ENCODE results near the gene BABAM2. TPM values are rescaled to one million over a fixed set of nuclear protein-coding genes. Genes with fewer than 3 reads are reported as not detected.

The BABAM2 gene
- total RNA-seq, 1 donor from 2014 or later: 34.6 TPM

GRCh38 chr2:28320371-28320770 lies 429.8 kb downstream of the BABAM2 start:
- Histone ChIP-seq H3K4me2 (no peak overlapping the region), H3F3A (ENCODE audit: low read depth) (peaks cover 45% of the 10 kb centered on the region), H3K9me3 (ENCODE audit: low read depth) (no peaks in the 10 kb centered on the region), H3K27me3 (no peaks in the 10 kb centered on the region), H3K27ac (peak overlapping the region; percentile 99), H4K20me1 (ENCODE audit: low read depth) (no peaks in the 10 kb centered on the region), H3K4me1 (peaks cover 61% of the 10 kb centered on the region), H3K9ac (no peak overlapping the region), H3K4me3 (no peak overlapping the region), H3K36me3 (no peaks in the 10 kb centered on the region), H2AFZ (replicated peaks) (no peak overlapping the region), H3K79me2 (ENCODE audit: low read depth) (no peaks in the 10 kb centered on the region)
- Mint-ChIP-seq H3K4me1 (peaks cover 50% of the 10 kb centered on the region), H3K4me3 (no peak overlapping the region), H3K36me3 (peaks cover 3% of the 10 kb centered on the region), H3K27me3 (ENCODE audit: insufficient read depth, low read depth) (peaks cover 10% of the 10 kb centered on the region), H3K9me3 (no peaks in the 10 kb centered on the region), H3K27ac (peak overlapping the region; percentile 50)
- TF ChIP-seq EZH2 (IDR thresholded peaks at IDR 0.05) (no peak), EZH2phosphoT487 (IDR thresholded peaks at IDR 0.05) (no peak)
- TF ChIP-seq, protein P1, sequence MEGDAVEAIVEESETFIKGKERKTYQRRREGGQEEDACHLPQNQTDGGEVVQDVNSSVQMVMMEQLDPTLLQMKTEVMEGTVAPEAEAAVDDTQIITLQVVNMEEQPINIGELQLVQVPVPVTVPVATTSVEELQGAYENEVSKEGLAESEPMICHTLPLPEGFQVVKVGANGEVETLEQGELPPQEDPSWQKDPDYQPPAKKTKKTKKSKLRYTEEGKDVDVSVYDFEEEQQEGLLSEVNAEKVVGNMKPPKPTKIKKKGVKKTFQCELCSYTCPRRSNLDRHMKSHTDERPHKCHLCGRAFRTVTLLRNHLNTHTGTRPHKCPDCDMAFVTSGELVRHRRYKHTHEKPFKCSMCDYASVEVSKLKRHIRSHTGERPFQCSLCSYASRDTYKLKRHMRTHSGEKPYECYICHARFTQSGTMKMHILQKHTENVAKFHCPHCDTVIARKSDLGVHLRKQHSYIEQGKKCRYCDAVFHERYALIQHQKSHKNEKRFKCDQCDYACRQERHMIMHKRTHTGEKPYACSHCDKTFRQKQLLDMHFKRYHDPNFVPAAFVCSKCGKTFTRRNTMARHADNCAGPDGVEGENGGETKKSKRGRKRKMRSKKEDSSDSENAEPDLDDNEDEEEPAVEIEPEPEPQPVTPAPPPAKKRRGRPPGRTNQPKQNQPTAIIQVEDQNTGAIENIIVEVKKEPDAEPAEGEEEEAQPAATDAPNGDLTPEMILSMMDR (IDR thresholded peaks at IDR 0.05): no peak
- DNase-seq (ENCODE audit: low spot score): no peak

- H3K4me2 ChIP-seq: peak overlapping the region; percentile 64
- DNase-seq (ENCODE audit: low spot score): peak; percentile 88
- H3K27ac ChIP-seq: peak overlapping the region; percentile 99
Observed at GRCh38 chr2:28321426-28321825, 430.9 kb downstream of the BABAM2 start.

GRCh38 chr2:28322051-28322450 lies 431.5 kb downstream of the BABAM2 start:
- peak overlapping the region; percentile 90 for H3K27ac Mint-ChIP-seq

More at GRCh38 chr2:28321426-28321825, 430.9 kb downstream of the BABAM2 start:
- Histone ChIP-seq H3K27me3 (no peaks in the 10 kb centered on the region), H3K79me2 (ENCODE audit: low read depth) (no peaks in the 10 kb centered on the region), H3K4me3 (peak overlapping the region; percentile 6), H3F3A (ENCODE audit: low read depth) (peaks cover 46% of the 10 kb centered on the region), H3K9me3 (ENCODE audit: low read depth) (no peaks in the 10 kb centered on the region), H3K36me3 (no peaks in the 10 kb centered on the region), H3K4me1 (peaks cover 67% of the 10 kb centered on the region), H4K20me1 (ENCODE audit: low read depth) (no peaks in the 10 kb centered on the region), H3K9ac (no peak overlapping the region), H2AFZ (replicated peaks) (no peak overlapping the region)
- peaks cover 53% of the 10 kb centered on the region for H3K4me1 Mint-ChIP-seq
- peaks cover 3% of the 10 kb centered on the region for H3K36me3 Mint-ChIP-seq
- H3K4me3 Mint-ChIP-seq: no peak overlapping the region
- no peak for TF ChIP-seq EZH2phosphoT487 (IDR thresholded peaks at IDR 0.05)
- TF ChIP-seq EZH2 (IDR thresholded peaks at IDR 0.05): peak; percentile 27
- TF ChIP-seq, protein P1 (IDR thresholded peaks at IDR 0.05): no peak
- H3K27ac Mint-ChIP-seq: peak overlapping the region; percentile 90
- H3K9me3 Mint-ChIP-seq: no peaks in the 10 kb centered on the region
- peaks cover 10% of the 10 kb centered on the region for H3K27me3 Mint-ChIP-seq (ENCODE audit: insufficient read depth, low read depth)

More at GRCh38 chr2:28322051-28322450, 431.5 kb downstream of the BABAM2 start:
- peaks cover 57% of the 10 kb centered on the region for H3K4me1 Mint-ChIP-seq
- no peak for DNase-seq (ENCODE audit: low spot score)
- peaks cover 10% of the 10 kb centered on the region for H3K27me3 Mint-ChIP-seq (ENCODE audit: insufficient read depth, low read depth)
- no peak overlapping the region for H3K9ac ChIP-seq
- H3K4me3 ChIP-seq: peak overlapping the region; percentile 6
- no peaks in the 10 kb centered on the region for H3K9me3 Mint-ChIP-seq
- H3K27me3 ChIP-seq: no peaks in the 10 kb centered on the region
- peaks cover 67% of the 10 kb centered on the region for H3K4me1 ChIP-seq
- peaks cover 3% of the 10 kb centered on the region for H3K36me3 Mint-ChIP-seq
- TF ChIP-seq, protein P1 (IDR thresholded peaks at IDR 0.05): no peak
- TF ChIP-seq EZH2phosphoT487 (IDR thresholded peaks at IDR 0.05) (no peak), EZH2 (IDR thresholded peaks at IDR 0.05) (no peak)
- peaks cover 46% of the 10 kb centered on the region for H3F3A ChIP-seq (ENCODE audit: low read depth)
- no peaks in the 10 kb centered on the region for H3K9me3 ChIP-seq (ENCODE audit: low read depth)
- H3K36me3 ChIP-seq: no peaks in the 10 kb centered on the region
- peak overlapping the region; percentile 64 for H3K4me2 ChIP-seq
- H3K79me2 ChIP-seq (ENCODE audit: low read depth): no peaks in the 10 kb centered on the region
- peak overlapping the region; percentile 99 for H3K27ac ChIP-seq
- H4K20me1 ChIP-seq (ENCODE audit: low read depth): no peaks in the 10 kb centered on the region
- peak overlapping the region; percentile 50 for H3K4me3 Mint-ChIP-seq
- H2AFZ ChIP-seq (replicated peaks): no peak overlapping the region

All from neural progenitor cell (in vitro differentiated cells).